Measurements from ENCODE around the gene PDE6H.

Gene PDE6H

DNA sequence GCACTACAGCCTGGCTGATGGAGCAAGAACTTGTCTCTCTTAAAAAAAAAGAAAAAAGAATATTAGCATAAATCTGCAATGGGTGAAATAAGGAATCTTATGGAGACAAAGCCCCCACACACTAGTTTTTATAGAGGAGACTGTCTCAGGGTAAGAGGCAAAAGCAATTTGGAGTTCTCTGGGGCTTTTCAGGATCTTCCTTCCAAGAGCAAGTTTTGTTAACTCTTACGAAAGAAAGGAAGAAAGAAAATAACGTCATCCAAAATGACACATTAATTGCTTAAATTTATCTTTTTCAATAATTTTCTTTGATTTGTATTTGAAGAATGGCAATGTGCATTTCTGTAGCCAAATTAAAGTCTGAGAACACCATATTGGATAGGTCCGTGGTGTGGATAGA lies 3.8 kb downstream of the PDE6H start:
- DNase-seq, result no peak

DNA sequence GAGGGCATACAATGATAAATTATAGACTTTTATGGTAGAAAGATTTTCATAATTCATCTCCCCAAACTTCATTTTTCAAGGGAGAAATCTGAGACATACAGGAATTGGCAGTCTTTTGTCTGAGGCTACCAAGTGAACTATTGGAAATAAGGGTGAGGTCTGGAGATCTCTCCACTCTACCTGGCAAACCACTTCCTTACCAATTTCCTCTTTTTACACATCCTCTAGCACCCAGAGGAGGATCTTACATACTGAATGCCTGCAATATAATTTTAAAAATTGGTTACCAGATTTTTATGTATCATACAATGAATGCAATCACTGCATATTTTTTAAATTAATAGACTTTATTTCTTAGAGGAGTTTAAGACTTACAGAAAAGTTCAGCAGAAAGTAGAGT lies 6.6 kb downstream of the PDE6H start:
- no peak for DNase-seq

GRCh38 chr12:14981049-14981448 lies 8.2 kb downstream of the PDE6H start:
- DNase-seq, result no peak

GRCh38 chr12:14982562-14982961 lies 9.7 kb downstream of the PDE6H start:
- DNase-seq, result no peak

DNA sequence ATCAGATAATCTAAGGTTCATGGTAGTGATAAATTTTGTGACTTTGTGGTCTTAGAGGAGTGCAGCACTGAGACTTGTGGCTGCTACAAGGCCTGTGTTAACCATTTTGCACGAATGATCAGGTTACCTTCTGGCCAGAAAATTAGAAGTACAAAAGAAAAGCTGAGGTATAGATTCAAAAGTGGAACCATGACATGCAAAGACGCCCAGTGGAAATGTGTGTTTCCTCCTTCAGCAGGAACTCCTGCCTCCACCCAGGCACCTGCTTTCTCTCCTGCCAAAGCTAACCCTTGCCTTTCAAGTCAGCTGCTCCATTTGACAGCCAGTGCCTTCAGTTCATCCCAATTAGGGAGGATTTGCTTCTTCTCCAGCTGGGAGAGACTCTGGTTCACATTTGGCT lies 10.1 kb downstream of the PDE6H start:
- no peak for DNase-seq

GRCh38 chr12:14984036-14984435 lies 11.2 kb downstream of the PDE6H start:
- DNase-seq, result no peak

DNA sequence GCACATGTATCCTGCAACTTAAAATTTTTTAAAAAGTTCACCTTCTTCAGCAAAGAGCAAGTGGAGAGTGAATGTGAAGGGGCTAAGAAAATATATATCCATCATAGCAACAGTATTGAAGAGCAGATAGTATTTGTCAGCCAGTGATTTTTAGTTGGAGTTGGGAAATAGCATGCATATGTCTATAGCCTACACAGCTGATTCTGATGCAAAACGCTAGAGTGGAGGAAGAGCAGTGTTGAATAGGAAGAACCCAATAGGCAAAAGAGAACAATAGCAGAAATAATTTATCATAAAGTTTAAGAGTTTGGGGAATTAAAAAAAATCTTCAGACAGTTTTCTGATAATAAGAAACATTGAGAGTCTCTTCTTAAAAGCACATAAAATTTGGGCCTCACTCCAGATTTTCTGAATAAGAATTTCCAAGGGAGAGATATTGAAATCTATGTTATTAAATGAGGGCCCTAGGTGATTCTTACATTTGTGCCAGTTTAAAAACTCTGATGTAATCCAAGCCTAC lies 12.0 kb downstream of the PDE6H start:
- no peak for DNase-seq

- DNase-seq, result no peak
These were observed 13.6 kb downstream of the PDE6H start for GRCh38 chr12:14986449-14986848.

DNA sequence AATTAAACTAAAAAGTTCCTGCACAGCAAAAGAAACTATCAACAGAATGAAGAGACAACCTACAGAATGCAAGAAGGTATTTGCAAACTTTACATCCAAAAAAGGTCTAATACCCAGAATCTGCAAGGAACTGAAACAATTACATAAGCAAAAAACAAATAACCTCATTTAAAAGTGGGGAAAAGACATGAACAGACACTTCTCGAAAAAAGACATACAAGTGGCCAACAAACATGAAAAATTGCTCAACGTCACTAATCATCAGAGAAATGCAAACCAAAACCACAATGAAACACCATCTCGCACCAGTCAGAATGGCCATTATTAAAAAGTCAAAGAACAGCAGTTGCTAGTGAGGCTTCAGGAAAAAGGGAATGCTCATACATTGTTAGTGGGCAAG lies 15.2 kb downstream of the PDE6H start:
- no peak for DNase-seq

- no peak for DNase-seq
These were observed 16.9 kb downstream of the PDE6H start for GRCh38 chr12:14989790-14990189.

DNA sequence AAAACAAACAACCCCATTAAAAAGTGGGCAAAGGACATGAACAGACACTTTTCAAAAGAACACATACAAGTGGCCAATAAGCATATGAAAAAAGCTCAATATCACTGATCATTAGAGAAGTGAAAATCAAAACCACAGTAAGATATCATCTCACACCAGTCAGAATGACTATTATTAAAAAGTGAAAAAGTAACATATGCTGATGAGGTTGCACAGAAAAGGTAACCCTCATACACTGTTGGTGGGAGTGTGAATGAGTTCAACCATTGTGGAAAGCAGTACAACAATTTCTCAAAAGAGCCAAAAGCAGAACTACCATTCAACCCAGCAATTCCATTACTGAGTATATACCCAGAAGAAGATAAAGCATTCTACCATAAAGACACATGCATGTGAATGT lies 18.2 kb downstream of the PDE6H start:
- DNase-seq, result no peak

DNA sequence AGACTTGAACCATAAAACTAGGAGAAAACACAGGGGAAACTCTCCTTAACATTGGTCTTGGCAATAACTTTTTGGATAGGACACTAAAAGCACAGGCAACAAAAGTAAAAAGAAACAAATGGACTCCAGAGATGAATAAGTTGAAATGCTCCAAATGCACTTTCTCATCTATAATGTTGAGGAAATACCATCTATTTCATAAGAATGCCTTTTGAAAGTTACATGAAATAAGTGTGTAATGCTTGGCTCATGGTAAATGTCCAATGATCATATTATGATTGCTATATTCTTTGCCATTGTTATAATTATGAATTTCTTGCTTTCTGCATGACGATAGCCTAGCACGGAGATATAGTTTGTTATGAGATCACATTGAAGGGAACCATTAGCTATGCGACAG lies 19.8 kb downstream of the PDE6H start:
- DNase-seq, result no peak

- DNase-seq, result no peak
These were observed 20.3 kb downstream of the PDE6H start for GRCh38 chr12:14993117-14993516.

GRCh38 chr12:14993537-14994266 lies 20.9 kb downstream of the PDE6H start:
- DNase-seq, result peak; percentile 40

- no peak for DNase-seq
These were observed 21.8 kb downstream of the PDE6H start for GRCh38 chr12:14994610-14995009.

DNA sequence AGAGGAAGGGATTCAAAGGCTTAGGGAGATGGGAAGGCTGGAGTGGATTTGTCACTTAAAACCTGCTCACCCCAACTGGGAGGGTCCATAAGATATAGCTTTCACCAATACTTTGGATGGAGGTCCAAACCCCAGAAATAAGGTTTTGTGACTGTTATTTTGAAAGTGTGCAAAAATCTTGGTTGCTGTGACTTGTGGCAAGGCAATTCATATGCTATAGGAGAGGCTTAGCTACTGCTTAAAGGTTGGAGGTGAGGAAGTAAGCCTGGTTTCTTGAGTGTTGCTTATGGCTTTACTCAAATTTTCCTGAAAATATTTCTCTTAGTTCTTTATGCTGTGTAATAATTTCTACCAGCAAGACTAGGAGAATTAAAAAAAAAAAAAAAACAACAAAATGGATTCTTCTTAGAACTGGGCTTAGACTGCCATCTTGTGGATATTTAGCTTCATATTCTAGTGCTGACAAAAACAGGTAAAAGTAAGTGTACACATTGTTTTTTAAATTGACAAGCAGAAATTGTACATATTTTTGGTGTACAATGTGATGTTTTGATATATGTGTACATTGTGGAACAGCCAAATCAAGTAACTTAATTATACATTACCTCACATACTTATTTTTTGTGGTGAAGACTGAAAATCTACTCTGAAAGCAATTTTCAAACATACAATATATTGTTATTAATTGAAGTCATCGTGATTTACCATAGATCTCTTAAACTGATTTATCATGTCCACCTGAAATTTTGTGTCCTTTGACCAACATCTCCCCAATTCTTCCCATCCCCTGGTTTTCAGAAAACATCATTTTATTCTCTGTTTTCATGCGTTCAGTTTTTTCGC lies 23.0 kb downstream of the PDE6H start:
- no peak for DNase-seq

DNA sequence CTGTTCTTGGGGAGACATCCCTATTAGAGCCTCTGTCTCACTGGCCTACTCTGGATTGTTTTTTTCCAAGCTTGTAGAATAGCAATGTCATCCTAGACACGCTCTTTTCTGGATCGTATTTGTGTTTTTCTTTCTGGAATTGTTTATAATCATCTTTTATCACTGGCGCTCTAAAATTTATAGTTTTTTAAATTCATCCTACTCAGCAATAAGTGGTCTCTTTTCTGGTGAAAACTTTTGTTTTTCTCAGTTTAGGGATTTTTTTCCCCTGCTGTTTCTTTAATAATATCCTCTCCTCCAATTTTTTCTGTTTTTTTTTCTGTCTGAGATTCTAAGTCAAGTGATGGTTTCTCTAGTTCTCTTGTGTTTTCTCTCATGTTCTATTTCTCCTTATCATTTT lies 25.2 kb downstream of the PDE6H start:
- DNase-seq, result no peak

DNA sequence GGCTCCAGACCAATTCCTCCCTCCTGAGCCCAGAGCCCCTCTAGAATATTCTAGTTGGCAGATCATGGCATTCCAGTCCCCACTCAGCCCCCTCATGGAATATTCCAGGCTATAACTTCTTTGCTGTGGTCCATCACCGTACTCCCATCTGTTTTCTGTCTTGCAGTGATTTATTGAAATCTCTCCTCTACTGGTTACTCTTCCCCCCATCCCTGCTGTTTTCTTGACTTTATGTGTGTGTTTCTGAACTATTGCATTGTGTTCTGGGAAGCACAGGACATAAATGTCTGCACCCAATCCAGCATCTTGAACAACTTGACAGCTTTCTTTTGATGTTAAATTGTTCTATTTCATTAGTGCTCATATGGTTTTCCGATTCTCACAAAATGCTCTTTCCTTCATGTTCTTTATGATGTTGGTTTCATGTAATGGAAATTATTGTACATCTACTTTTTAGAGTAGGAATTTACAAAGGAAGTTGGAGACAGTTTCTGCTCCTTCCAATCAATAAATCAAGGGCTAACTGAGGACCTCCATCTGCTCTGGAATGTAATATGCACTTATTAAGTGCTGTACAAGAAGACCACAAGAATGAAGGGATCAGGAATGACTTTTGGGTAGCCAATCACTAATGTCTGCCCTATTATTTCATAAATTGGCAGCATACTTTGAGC lies 26.3 kb downstream of the PDE6H start:
- DNase-seq, result no peak

DNA sequence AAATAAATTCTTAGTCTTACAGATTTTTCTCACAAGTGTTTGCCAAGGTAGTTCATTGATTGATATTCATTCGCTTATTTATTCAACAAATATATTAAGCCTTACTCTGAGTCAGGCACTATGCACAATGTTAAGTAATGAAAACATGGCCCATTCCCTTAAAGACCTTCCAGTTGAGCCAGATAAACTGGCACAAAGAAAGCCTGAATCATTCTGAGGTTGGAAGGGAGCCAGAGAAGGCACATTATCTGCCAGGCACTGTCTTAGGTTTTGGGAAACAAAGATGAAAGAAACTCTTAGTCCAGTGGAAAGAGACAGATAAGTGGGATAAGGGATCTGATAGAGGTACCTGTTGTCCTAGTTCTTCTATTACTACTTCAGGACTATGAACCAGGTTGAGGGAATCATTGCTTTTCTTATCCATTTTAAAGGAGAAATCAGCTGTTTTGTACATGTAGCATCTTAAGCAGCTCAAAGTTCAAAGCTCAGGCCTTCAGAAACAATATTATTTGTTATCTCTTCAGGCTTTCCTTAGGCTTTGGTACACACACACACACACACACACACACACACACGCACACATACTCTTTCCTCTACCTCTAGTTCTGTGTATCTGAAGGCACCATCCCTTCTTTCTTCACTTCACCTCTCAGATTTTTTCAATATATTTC lies 27.0 kb downstream of the PDE6H start:
- DNase-seq, result no peak

DNA sequence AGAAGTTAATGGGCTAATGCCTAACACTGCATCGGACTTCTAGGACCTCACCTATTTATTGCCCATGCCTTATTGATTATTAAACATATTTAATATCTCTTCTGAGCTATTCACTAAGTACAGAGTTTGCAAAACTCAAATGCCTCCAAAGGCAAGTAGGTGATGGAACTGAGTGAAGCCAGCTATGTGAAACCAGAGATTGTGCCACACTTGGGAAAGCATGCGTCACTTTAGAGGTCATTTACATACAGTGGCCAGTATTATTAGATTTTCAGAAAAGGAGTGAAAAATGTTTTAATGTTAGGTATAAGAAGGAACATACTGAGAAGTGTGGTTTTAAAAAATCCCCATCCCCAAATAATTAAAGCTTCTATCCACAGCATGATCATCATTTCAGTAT lies 27.7 kb downstream of the PDE6H start:
- DNase-seq, result no peak

GRCh38 chr12:15001733-15002382 lies 29.0 kb downstream of the PDE6H start:
- DNase-seq, result no peak

DNA sequence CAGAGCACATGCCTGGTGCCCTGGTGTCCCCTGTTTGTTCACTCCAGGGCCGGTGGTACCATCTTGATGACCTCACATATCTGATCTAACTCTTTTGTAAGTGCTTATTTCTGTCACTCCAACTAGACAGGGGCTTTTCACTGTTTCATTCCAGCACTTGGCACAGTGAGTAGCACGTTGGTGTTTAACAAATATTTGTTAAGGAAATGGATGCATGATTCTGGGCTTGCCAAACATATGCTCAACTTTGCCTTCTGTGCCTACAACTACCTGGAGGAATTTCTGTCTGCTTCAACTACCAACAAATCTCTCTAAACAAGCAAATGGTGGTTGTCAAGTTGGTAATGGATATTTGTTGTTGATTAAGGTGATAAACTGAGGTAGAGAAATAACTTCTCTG lies 31.6 kb downstream of the PDE6H start:
- no peak for DNase-seq

GRCh38 chr12:15005064-15005463 lies 32.2 kb downstream of the PDE6H start:
- DNase-seq, result no peak

Measured in stimulated activated CD8-positive, alpha-beta memory T cell treated with anti-CD3 and anti-CD28 coated beads, Interleukin-4, amount 100 ng/mL, for 48 hours (primary cell).